K562 (cell line): ENCODE measurements around the gene MYH9. TPM values are rescaled to one million over a fixed set of nuclear protein-coding genes. Genes with fewer than 3 reads are reported as not detected.

Source experiments
- ERF ChIP-seq: fragments of 450-650 bp; formaldehyde crosslinking; IDR thresholded peaks from 2 replicates; pipeline ENCODE4 v1.4.0; 2020; ENCODE audit warnings: mild to moderate bottlenecking, mixed read lengths
- POLR2G ChIP-seq: fragments of 200-400 bp; formaldehyde crosslinking; IDR thresholded peaks from 2 replicates; pipeline ENCODE4 v1.6.1; 2017; ENCODE audit warnings: low read depth, mild to moderate bottlenecking, antibody characterized with exemption, low read length, moderate library complexity
- PYGO2 ChIP-seq: fragments of 450-650 bp; IDR thresholded peaks from 2 replicates; pipeline ENCODE4 v1.6.1; 2016; ENCODE audit warnings: mild to moderate bottlenecking, missing genetic modification characterization, moderate library complexity, missing compliant biosample characterization
- RAD21 ChIP-seq, 2 experiments: fragments of 250-450 bp in 1 of 2; fragments of 450-650 bp in 1 of 2; sonication (Bioruptor Pico) in 1 of 2; formaldehyde crosslinking in 1 of 2; IDR thresholded peaks in 1 of 2; conservative IDR thresholded peaks in 1 of 2; 2 replicates each; pipeline versions ENCODE4 v1.4.0 to v1.8.0; 2020 to 2022; ENCODE audit warnings: mild to moderate bottlenecking in 2 of 2, moderate library complexity in 1 of 2
- RBBP5 ChIP-seq: fragments of 200-600 bp; sonication (generic); IDR thresholded peaks from 2 replicates; pipeline ENCODE4 v1.6.1; 2012; ENCODE audit warnings: borderline replicate concordance, mild to moderate bottlenecking, low read length, control low read depth, inconsistent platforms; ENCODE audit not compliant: insufficient read depth, poor library complexity, severe bottlenecking
- SMC3 ChIP-seq: conservative IDR thresholded peaks from 2 replicates; pipeline ENCODE4 v1.6.1; 2011; ENCODE audit warnings: low read depth, low read length, improper control_type of control experiment; ENCODE audit not compliant: insufficient read depth
- SP1 ChIP-seq: sonication (generic); formaldehyde crosslinking; IDR thresholded peaks from 2 replicates; pipeline ENCODE4 v1.8.1; 2022; ENCODE audit warnings: mild to moderate bottlenecking, missing genetic modification reagents
- YY1 ChIP-seq, 3 experiments: IDR thresholded peaks; 2 replicates each; pipeline ENCODE4 v1.6.1; 2011; ENCODE audit warnings: low read length in 2 of 3, mild to moderate bottlenecking in 2 of 3, moderate library complexity in 2 of 3, borderline replicate concordance in 1 of 3, control low read depth in 1 of 3, low read depth in 1 of 3; ENCODE audit not compliant: insufficient read depth in 3 of 3, insufficient replicate concordance in 2 of 3, control insufficient read depth in 1 of 3, insufficient read length in 1 of 3; ENCODE audit errors: extremely low read depth in 1 of 3
- ZNF146 ChIP-seq: IDR thresholded peaks from one replicate; pipeline ENCODE4 v1.6.1; 2018; ENCODE audit warnings: missing compliant biosample characterization; ENCODE audit not compliant: unreplicated experiment
- ZNF696 ChIP-seq: fragments of 250-450 bp; sonication (Bioruptor Pico); conservative IDR thresholded peaks from 2 replicates; pipeline ENCODE4 v1.4.0; 2020; ENCODE audit warnings: mild to moderate bottlenecking, moderate library complexity
- polyA plus RNA-seq, 8 experiments: library from polyadenylated mRNA; depleted of rRNA in 4 of 8; stranded (reverse) in 5 of 8; unstranded in 3 of 8; fragments of >200 nt; fragmentation: Nextera tagmentation in 2 of 8; fragmentation: Illumina TruSeq in 1 of 8; extraction: Ambion mirVana in 2 of 8; extraction: Trizol in 1 of 8; gene quantifications; 2 replicates each; pipeline versions ENCODE4 v1.2.1 to v1.2.3, GENCODE V29; 2011 to 2014; ENCODE audit warnings: inconsistent platforms in 1 of 8, missing spikeins in 1 of 8
- total RNA-seq, 7 experiments: library from RNA; depleted of rRNA in 6 of 7; stranded (reverse); fragments of >200 nt in 6 of 7; fragmentation: Illumina TruSeq in 2 of 7; extraction: Trizol in 2 of 7; gene quantifications; 2 replicates each; pipeline versions ENCODE4 v1.2.1 to v1.2.3, GENCODE V29; 2011 to 2021; ENCODE audit warnings: low replicate concordance in 1 of 7
- TF ChIP-seq, protein P1 (sequence below): sonication (generic); formaldehyde crosslinking; IDR thresholded peaks from 2 replicates; pipeline ENCODE4 v1.8.0; 2022; ENCODE audit warnings: missing genetic modification reagents, mild to moderate bottlenecking, moderate library complexity, borderline replicate concordance
- TF ChIP-seq, protein P2 (sequence below): fragments of 450-650 bp; IDR thresholded peaks from 2 replicates; pipeline ENCODE4 v1.6.1; 2016; ENCODE audit warnings: low read depth
- TF ChIP-seq, protein P3 (sequence below): IDR thresholded peaks from 2 replicates; pipeline ENCODE4 v1.6.1; 2011; ENCODE audit warnings: borderline replicate concordance, low read depth, mild to moderate bottlenecking, moderate library complexity, low read length; ENCODE audit not compliant: insufficient read depth, poor library complexity, severe bottlenecking

MYH9 gene
- total and polyA plus RNA-seq, 9 of the 15 experiments (the other 6 are each of a cell fraction or from before 2014, with no cell fraction given), result 0.71 to 111 (median 24.6) TPM

DNA sequence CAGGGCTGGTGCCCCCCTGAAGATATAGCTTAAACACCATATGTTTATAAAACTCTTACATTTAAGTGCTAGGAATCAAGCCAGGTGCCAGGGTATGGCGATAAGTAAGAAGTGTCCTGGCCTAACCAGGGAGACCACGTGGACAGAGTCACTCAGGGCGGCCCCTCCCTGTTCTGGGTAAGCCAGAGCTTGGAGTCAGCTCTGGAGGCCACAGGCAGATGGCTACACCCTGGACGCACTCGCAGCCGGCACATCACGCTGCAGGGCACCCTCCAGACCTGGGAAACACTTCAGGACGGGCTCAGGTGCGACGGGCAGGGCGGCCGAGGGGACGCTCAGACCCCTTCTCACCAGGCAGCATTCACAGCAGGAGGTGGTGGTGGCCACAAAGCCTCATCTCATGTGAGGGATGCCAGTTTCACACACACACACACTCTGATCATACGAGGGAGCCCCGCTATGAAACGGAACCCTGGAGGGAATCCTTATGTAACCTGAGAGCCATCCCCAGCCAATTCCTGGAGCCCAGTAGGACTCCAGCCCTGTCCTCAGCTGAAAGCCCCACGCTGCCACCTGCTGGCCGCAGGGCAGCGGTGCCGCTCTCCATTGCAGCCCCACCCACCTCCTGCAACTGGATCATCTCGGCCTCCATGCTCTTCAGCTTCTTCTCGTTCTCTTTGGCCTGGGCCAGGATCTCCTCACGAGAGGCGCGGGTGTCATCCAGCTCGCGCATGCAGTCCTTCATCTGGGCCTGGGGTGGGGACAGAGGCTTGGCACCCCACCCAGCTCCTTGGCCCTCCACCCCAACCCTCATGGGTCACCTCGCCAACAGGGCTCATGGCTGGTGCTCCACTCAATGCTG, 101.4 kb downstream of the MYH9 start (continued):
- TF ChIP-seq SP1 (CRISPR knock-in tag), result 0 out of 2 replicates have a peak, but pooled peaks have one; percentile 36
- TF ChIP-seq, protein P1, sequence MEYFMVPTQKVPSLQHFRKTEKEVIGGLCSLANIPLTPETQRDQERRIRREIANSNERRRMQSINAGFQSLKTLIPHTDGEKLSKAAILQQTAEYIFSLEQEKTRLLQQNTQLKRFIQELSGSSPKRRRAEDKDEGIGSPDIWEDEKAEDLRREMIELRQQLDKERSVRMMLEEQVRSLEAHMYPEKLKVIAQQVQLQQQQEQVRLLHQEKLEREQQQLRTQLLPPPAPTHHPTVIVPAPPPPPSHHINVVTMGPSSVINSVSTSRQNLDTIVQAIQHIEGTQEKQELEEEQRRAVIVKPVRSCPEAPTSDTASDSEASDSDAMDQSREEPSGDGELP (CRISPR knock-in tag), result peak; percentile 79
- TF ChIP-seq SMC3, result peak; percentile 92
- peak in 1 of 3 experiments; percentile 43 for TF ChIP-seq YY1 (IDR thresholded peaks at IDR 0.05; ENCODE audit: borderline replicate concordance in 1 of 3, control insufficient read depth in 1 of 3, extremely low read depth in 1 of 3, insufficient read depth in 3 of 3, insufficient read length in 1 of 3, insufficient replicate concordance in 2 of 3, low read depth in 1 of 3, low read length in 2 of 3)
- TF ChIP-seq ZNF696 (CRISPR knock-in tag), result no peak
- no peak for TF ChIP-seq ZNF146 (CRISPR knock-in tag)
- TF ChIP-seq, protein P2, sequence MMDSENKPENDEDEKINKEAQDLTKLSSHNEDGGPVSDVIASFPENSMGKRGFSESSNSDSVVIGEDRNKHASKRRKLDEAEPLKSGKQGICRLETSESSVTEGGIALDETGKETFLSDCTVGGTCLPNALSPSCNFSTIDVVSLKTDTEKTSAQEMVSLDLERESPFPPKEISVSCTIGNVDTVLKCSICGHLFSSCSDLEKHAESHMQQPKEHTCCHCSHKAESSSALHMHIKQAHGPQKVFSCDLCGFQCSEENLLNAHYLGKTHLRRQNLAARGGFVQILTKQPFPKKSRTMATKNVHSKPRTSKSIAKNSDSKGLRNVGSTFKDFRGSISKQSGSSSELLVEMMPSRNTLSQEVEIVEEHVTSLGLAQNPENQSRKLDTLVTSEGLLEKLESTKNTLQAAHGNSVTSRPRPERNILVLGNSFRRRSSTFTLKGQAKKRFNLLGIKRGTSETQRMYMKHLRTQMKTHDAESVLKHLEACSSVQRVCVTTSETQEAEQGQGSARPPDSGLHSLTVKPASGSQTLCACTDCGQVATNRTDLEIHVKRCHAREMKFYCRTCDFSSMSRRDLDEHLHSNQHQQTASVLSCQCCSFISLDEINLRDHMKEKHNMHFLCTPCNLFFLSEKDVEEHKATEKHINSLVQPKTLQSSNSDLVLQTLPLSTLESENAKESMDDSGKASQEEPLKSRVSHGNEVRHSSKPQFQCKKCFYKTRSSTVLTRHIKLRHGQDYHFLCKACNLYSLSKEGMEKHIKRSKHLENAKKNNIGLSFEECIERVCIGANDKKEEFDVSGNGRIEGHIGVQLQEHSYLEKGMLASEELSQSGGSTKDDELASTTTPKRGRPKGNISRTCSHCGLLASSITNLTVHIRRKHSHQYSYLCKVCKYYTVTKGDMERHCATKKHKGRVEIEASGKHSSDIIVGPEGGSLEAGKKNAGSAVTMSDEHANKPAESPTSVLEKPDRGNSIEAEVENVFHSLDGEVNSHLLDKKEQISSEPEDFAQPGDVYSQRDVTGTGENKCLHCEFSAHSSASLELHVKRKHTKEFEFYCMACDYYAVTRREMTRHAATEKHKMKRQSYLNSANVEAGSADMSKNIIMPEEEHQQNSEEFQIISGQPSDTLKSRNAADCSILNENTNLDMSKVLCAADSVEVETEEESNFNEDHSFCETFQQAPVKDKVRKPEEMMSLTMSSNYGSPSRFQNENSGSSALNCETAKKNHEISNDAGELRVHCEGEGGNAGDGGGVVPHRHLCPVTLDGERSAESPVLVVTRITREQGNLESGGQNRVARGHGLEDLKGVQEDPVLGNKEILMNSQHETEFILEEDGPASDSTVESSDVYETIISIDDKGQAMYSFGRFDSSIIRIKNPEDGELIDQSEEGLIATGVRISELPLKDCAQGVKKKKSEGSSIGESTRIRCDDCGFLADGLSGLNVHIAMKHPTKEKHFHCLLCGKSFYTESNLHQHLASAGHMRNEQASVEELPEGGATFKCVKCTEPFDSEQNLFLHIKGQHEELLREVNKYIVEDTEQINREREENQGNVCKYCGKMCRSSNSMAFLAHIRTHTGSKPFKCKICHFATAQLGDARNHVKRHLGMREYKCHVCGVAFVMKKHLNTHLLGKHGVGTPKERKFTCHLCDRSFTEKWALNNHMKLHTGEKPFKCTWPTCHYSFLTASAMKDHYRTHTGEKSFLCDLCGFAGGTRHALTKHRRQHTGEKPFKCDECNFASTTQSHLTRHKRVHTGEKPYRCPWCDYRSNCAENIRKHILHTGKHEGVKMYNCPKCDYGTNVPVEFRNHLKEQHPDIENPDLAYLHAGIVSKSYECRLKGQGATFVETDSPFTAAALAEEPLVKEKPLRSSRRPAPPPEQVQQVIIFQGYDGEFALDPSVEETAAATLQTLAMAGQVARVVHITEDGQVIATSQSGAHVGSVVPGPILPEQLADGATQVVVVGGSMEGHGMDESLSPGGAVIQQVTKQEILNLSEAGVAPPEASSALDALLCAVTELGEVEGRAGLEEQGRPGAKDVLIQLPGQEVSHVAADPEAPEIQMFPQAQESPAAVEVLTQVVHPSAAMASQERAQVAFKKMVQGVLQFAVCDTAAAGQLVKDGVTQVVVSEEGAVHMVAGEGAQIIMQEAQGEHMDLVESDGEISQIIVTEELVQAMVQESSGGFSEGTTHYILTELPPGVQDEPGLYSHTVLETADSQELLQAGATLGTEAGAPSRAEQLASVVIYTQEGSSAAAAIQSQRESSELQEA, result peak; percentile 78
- peak; percentile 43 to 78 for TF ChIP-seq RAD21 (CRISPR knock-in tag; conservative IDR thresholded peaks at IDR 0.05 in 1 of 2, IDR thresholded peaks at IDR 0.05 in 1 of 2)
- TF ChIP-seq, protein P3, sequence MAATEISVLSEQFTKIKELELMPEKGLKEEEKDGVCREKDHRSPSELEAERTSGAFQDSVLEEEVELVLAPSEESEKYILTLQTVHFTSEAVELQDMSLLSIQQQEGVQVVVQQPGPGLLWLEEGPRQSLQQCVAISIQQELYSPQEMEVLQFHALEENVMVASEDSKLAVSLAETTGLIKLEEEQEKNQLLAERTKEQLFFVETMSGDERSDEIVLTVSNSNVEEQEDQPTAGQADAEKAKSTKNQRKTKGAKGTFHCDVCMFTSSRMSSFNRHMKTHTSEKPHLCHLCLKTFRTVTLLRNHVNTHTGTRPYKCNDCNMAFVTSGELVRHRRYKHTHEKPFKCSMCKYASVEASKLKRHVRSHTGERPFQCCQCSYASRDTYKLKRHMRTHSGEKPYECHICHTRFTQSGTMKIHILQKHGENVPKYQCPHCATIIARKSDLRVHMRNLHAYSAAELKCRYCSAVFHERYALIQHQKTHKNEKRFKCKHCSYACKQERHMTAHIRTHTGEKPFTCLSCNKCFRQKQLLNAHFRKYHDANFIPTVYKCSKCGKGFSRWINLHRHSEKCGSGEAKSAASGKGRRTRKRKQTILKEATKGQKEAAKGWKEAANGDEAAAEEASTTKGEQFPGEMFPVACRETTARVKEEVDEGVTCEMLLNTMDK, result peak; percentile 41
- no peak for TF ChIP-seq PYGO2 (tag)
- peak; percentile 42; the same call in 1 of the 2 replicates for TF ChIP-seq POLR2G
- TF ChIP-seq RBBP5, result no peak
- TF ChIP-seq ERF, result no peak
